ENCODE data around the gene RPP38. TPM values are rescaled to one million over a fixed set of nuclear protein-coding genes. Genes with fewer than 3 reads are reported as not detected.

RPP38 gene
- total RNA-seq, 4 donors from 2014 or later, result 7.5 to 10.6 (median 10.3) TPM

- no peak for TF ChIP-seq CTCF (IDR thresholded peaks at IDR 0.05; ENCODE audit: low read depth)
Measured at GRCh38 chr10:15140698-15141097, 43.5 kb downstream of the RPP38 start.

GRCh38 chr10:15141136-15142054, 44.2 kb downstream of the RPP38 start:
- TF ChIP-seq CTCF (IDR thresholded peaks at IDR 0.05; ENCODE audit: low read depth), result no peak

GRCh38 chr10:15144788-15145187, 47.6 kb downstream of the RPP38 start:
- no peak for TF ChIP-seq CTCF (IDR thresholded peaks at IDR 0.05; ENCODE audit: low read depth)

- TF ChIP-seq CTCF (IDR thresholded peaks at IDR 0.05; ENCODE audit: low read depth), result no peak
Measured at GRCh38 chr10:15146366-15146765, 49.2 kb downstream of the RPP38 start.

- TF ChIP-seq CTCF (IDR thresholded peaks at IDR 0.05; ENCODE audit: low read depth), result no peak
Measured at GRCh38 chr10:15147594-15148392, 50.6 kb downstream of the RPP38 start.

- no peak for TF ChIP-seq CTCF (IDR thresholded peaks at IDR 0.05; ENCODE audit: low read depth)
Measured at GRCh38 chr10:15149042-15149771, 52.1 kb downstream of the RPP38 start.
